Measurements from ENCODE around the gene CAST.

DNA sequence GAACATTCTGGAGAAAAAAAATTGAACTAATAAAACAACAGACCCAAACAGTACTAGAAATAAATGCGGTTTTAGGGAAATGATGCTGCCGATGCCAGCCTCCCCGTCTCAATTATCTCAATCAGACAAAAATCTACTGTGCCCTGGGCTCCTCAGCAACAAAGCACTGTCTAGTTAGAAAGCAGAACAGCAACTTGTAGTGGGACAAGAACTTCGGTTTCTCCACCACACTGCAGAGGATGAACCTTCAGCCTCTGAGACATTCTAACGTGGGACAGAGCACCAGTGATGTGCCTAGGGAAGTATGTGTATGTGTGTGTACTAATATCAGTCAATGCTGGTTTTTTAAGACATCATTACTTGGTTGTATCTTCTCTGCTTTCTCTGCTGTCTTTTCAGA, 11.1 kb upstream of the CAST start:
- TF ChIP-seq, protein P1, sequence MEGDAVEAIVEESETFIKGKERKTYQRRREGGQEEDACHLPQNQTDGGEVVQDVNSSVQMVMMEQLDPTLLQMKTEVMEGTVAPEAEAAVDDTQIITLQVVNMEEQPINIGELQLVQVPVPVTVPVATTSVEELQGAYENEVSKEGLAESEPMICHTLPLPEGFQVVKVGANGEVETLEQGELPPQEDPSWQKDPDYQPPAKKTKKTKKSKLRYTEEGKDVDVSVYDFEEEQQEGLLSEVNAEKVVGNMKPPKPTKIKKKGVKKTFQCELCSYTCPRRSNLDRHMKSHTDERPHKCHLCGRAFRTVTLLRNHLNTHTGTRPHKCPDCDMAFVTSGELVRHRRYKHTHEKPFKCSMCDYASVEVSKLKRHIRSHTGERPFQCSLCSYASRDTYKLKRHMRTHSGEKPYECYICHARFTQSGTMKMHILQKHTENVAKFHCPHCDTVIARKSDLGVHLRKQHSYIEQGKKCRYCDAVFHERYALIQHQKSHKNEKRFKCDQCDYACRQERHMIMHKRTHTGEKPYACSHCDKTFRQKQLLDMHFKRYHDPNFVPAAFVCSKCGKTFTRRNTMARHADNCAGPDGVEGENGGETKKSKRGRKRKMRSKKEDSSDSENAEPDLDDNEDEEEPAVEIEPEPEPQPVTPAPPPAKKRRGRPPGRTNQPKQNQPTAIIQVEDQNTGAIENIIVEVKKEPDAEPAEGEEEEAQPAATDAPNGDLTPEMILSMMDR (IDR thresholded peaks at IDR 0.05): no peak
- no peak for TF ChIP-seq POLR2AphosphoS5 (IDR thresholded peaks at IDR 0.05)
- no peak for TF ChIP-seq POLR2A (IDR thresholded peaks at IDR 0.05)
- TF ChIP-seq EP300 (IDR thresholded peaks at IDR 0.05): no peak

Data from stomach (tissue), 4 donors.